HG03108 (cell line): ENCODE results near the gene GTF2IRD2.
"Not testable (repeated sequence)": the region's sequence is repeated elsewhere in the genome, so short reads cannot be mapped to it uniquely, and the experiment has no call there.

Experiments
- ATAC-seq: cut with Tn5 transposase; IDR thresholded peaks from one replicate; pipeline ENCODE4 v1.9.1; 2021; ENCODE audit warnings: moderate library complexity; ENCODE audit not compliant: unreplicated experiment

GTF2IRD2 gene

DNA sequence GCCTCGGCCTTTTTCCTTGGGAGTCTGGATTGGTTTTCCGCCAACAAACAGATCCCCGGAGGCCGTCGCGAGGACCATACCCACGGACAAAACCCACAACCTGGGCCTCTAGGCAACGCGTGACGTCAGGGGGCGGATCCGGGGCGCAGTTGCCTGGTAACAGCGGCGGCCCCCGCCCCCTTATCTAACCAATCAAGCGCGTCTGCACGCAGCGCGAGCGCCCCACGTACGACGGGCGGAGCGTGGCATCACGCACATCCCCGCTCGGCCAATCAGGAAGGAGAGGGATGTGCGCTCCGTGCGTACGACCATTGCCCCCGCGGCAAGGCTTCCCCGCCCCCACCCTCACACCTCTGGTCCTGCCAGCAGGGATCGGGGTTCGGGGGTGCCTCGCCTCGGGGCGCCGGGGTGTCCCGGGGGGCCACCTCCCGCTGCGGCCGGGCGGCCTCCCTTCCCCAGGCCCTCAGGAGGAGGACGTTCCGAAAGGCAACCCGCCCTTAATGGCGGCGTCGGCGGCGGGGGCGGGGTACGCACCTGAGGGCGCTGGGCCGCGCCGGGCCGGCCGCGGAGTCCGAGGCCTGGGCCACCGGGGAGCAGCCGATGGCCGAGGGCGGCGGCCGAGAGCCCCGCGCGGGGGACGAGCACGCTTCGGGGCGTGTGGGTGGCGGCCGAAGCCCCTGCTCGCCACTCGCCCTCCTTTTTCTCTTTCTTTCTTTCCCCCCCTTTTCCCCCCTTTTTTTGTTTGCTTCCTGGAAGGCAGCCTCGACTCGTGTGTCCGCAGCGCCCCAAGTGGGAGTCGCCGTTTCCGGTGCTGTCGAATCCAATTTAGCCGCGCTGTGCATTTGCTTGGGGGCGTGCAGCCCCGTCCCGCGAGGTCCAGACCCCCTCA, at the start of gene GTF2IRD2:
GTF2IRD2 (minus strand) TSS at position 773 of the 889 bp plus-strand sequence. CDS start 15,227 bp downstream, outside the sequence.
- peak; percentile 83 for ATAC-seq

DNA sequence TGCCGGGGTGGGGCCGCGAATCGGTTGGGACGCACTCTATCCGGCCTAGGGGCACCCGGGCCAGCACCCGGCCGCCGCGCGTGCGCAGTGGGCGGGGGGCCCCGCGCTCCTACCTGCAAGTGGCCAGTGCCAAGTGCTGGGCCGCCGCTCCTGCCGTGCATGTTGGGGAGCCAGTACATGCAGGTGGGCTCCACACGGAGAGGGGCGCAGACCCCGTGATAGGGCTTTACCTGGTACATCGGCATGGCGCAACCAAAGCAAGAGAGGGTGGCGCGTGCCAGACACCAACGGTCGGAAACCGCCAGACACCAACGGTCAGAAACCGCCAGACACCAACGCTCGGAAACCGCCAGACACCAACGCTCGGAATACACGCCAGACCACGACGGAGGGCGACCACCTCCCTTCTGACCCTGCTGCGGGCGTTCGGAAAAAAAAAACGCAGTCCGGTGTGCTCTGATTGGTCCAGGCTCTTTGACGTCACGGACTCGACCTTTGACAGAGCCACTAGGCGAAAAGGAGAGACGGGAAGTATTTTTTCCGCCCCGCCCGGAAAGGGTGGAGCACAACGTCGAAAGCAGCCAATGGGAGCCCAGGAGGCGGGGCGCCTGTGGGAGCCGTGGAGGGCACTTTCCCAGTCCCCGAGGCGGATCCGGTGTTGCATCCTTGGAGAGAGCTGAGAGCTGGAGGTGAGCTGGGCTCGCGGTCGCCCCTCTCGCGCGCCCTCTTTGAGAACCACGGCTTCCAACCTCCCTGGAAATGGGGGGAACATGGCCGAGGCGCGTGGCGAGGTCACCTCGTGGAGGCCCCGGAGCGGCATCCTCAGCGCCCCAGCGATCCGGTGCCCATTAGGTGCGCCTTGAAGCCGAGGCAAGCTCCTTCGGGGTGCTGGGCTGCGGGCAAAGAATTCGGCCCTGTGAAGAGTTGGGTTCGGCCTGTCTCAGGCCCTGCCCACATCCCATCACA, 39.0 kb upstream of the GTF2IRD2 start:
- ATAC-seq: peak; percentile 72

- ATAC-seq: peak; percentile 10
Observed at GRCh38 chr7:74889518-74890129, 38.2 kb upstream of the GTF2IRD2 start.

DNA sequence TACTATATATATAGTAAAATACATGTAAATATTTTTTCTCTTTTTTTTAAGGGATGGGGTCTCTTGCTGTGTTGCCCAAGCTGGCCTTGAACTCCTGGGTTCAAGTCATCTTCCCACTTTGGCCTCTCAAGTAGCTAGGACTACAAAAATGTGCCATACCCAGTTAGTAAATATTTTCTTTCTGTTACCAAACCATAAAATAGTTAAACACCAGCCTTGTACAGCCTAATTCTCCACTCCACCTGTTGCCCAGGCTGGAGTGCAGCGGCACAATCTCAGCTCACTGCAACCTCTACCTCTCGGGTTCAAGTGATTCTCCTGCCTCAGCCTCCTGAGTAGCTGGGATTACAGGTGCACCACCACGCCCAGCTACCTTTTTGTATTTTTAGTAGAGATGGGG, 33.9 kb upstream of the GTF2IRD2 start:
- not testable (repeated sequence) for ATAC-seq

- not testable (repeated sequence) for ATAC-seq
Observed at GRCh38 chr7:74882110-74882509, 30.7 kb upstream of the GTF2IRD2 start.

GRCh38 chr7:74874748-74875512, 23.5 kb upstream of the GTF2IRD2 start:
- not testable (repeated sequence) for ATAC-seq

DNA sequence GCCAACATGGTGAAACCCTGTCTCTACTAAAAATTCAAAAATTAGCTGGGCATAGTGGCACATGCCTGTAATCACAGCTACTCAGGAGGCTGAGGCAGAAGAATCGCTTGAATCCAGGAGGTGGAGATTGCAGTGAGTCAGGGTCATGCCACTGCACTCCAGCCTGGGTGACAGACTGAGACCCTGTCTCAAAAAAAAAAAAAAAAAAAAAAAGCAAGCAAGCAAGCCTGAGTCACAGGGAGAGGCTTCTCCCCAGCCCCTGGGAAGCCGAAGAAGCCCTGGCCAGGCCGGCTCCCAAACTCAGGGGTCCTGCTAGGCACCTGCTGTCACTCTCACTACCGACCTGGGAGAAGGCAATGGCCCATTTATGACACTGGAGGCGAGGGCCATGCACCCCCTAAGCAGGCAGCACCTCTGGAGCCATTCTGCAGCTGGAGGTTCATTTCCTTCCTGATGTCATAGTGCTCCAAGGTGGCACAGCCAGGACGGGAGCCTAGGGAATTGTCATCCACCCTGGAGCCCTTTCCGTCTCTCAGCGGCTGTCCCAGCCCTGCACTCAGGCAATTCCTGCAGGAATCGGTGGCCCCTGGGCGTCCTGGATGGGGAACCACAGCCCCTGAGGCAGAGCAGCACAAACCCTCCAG, 22.8 kb upstream of the GTF2IRD2 start:
- not testable (repeated sequence) for ATAC-seq

GRCh38 chr7:74872542-74872941, 21.1 kb upstream of the GTF2IRD2 start:
- ATAC-seq: not testable (repeated sequence)

- not testable (repeated sequence) for ATAC-seq
Observed at GRCh38 chr7:74865777-74866176, 14.4 kb upstream of the GTF2IRD2 start.

- ATAC-seq: not testable (repeated sequence)
Observed at GRCh38 chr7:74849853-74850252, 1.6 kb downstream of the GTF2IRD2 start.

GRCh38 chr7:74830411-74830810, 21.0 kb downstream of the GTF2IRD2 start:
- not testable (repeated sequence) for ATAC-seq

DNA sequence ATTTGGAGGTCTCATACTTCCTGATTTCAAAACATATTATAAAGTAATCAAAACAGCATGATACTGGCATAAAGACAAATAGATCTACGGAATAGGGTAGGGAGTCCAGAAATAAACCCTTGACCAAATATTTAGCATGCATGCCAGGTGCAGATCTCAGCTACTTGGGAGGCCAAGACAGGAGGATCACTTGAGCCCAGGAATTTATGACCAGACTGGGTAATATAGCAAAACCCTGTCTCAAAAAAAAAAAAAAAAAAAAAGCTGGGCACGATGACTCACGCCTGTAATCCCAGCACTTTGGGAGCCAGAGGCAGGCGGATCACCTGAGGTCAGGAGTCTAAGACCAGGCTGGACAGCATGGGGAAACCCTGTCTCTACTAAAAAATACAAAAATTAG, 21.4 kb downstream of the GTF2IRD2 start:
- not testable (repeated sequence) for ATAC-seq

DNA sequence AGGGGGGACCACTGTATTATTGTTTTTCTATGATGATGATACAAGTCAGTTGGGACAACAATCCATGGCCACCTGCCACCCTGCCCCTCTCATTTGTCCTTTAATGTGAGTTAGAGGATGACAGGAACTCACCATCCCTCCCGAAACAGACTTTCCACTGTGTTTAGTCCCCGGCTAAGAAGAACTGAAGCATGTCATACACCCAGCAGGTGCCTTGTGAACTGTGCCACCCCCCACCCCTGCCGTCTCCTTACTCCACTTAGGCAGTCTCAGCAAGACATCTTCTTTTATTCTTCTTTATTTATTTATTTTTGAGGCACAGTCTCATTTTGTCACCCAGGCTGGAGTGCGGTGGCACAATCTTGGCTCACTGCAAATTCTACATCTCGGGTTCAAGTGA, 30.1 kb downstream of the GTF2IRD2 start:
- ATAC-seq: not testable (repeated sequence)

DNA sequence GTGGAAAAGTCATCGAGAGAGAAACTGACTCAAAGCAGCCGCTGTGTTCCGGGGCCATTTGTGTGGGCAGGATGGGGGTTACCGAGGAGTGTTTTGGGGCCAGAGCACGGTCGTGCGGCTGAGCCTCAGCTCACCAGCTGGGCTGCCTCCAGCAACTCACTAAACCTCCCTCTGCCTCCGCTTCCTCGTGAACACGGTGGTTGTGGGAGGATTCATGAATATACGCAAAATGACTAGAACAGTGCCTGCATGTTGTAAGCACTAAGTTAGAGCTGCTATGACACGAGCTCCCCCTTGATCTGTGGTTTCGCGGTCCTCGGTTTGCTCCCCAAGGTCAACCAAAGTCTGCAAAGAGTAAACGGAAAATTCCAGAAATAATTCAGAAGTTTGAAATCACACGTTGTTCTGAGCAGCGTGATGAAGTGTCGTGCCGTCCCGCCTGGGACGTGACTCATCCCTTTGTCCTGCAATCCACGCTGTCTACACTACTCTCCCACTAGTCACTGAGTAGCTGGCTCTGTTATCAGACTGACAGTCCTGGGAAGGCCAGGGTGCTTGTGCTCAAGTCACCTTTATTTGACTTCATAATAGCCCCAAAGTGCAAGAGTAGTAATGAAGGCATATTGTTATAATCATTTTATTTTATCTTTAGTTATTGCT, 31.1 kb downstream of the GTF2IRD2 start:
- ATAC-seq: peak; percentile 76

DNA sequence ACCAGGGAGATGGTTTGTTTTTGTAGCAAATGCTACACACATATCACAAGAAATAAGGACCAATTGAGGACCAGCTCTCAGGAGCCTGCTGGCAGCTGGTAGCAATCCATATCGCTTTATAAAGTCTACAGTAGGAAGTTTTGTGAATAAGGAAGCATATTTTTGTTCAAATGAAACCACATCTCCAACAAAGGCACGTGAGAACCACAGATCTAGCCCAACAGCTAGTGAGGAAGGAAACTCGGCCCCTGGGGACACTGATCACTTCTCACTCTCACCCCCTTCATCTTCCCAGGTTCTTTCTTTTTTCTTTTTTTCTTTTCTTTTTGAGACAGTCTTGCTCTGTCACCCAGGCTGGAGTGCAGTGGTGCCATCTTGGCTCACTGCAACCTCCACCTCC, 35.5 kb downstream of the GTF2IRD2 start:
- not testable (repeated sequence) for ATAC-seq

DNA sequence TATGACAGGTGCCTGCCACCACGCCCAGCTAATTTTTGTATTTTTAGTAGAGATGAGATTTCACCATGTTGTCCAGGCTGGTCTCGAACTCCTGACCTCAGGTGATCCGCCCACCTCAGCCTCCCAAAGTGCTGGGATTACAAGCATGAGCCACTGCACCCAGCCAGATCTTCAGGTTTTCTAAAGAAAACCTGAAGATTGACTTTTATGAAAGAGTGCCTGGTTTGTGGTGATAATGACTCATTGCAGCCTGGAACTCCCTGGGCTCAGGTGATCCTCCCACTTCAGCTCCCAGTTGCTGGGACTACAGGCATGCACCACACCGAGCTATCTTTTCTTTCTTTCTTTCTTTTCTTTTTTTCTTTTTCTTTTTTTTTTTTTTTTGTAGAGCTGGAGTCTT, 52.8 kb downstream of the GTF2IRD2 start:
- ATAC-seq: not testable (repeated sequence)

DNA sequence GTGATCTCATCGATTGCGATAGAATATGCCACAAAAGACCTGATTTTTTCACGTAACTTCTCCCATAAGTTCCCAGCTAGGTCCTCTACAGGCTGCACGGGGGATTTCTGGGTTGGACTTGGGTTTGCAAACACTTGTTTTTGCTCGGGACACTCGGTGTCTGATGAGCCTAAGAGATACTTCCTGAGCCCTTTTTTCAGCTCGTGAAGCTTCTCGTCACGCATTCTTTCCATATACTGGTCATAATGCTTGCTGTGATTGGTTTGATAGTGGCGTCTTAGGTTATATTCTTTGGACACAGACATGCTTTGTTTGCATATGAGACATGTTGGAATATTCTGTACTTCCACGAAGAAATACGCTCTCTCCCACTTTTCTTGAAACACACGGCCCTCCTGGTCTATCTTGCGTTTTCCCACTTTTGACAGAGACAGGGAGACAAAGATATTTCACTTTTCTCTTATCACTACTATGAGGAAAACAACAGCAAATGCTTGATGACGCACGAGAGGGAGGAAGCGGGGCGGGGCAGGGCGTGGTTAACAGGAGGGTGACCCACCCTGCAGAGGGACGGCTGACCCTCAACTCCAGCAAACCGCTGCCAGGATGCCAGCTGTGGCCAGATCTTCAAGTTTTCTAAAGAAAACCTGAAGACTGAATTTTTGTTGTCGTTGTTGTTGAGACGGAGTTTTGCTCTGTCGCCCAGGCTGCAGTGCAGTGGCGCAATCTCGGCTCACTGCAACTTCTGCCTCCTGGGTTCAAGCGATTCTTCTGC, 53.4 kb downstream of the GTF2IRD2 start:
- ATAC-seq: not testable (repeated sequence)

DNA sequence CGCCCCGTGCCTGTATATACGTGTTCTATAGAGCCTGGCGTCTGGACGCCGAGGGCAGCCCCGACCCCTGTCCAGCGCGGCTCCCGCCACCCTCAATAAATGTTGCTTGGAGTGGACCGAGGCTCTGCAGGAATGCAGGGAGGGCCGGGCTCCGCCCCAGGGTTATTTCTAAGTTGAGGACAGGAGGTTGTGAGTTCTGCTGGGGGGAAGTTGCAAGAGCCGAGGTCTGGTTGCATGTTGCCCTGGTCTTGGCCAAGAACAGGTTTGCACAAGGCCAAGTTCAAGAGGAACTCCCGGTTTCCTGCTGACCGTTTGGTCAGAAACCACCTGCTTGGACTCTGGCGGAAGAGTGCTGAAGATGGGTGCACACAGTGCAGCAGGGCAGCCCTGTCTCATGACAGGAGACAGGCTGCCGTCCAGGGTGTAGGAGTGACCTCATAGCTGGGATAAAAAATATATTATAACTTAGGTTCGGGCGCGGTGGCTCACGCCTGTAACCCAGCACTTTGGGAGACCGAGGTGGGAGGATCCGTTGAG, 62.1 kb downstream of the GTF2IRD2 start:
- peak; percentile 1 for ATAC-seq
